Measurements from ENCODE around the gene DACT2.

The DACT2 gene

GRCh38 chr6:168348186-168348585 lies 28.6 kb upstream of the DACT2 start:
- TF ChIP-seq CTCF (IDR thresholded peaks at IDR 0.05; ENCODE audit: low read depth, low read length): no peak
- DNase-seq (ENCODE audit: extremely low read depth, low read depth): no peak

- DNase-seq (ENCODE audit: extremely low read depth, low read depth): no peak
- no peak for TF ChIP-seq CTCF (IDR thresholded peaks at IDR 0.05; ENCODE audit: low read depth, low read length)
Observed at GRCh38 chr6:168347615-168348014, 28.0 kb upstream of the DACT2 start.

- no peak for TF ChIP-seq CTCF (IDR thresholded peaks at IDR 0.05; ENCODE audit: low read depth, low read length)
Observed at GRCh38 chr6:168347053-168347452, 27.5 kb upstream of the DACT2 start.

GRCh38 chr6:168345896-168346754 lies 26.5 kb upstream of the DACT2 start:
- DNase-seq (ENCODE audit: extremely low read depth, low read depth): no peak
- no peak for TF ChIP-seq CTCF (IDR thresholded peaks at IDR 0.05; ENCODE audit: low read depth, low read length)

More at GRCh38 chr6:168347053-168347452, 27.5 kb upstream of the DACT2 start:
- no peak for DNase-seq (ENCODE audit: extremely low read depth, low read depth)

GRCh38 chr6:168345266-168345665 lies 25.7 kb upstream of the DACT2 start:
- TF ChIP-seq CTCF (IDR thresholded peaks at IDR 0.05; ENCODE audit: low read depth, low read length): no peak
- DNase-seq (ENCODE audit: extremely low read depth, low read depth): no peak

GRCh38 chr6:168344338-168344737 lies 24.8 kb upstream of the DACT2 start:
- TF ChIP-seq CTCF (IDR thresholded peaks at IDR 0.05; ENCODE audit: low read depth, low read length): no peak
- no peak for DNase-seq (ENCODE audit: extremely low read depth, low read depth)

- no peak for TF ChIP-seq CTCF (IDR thresholded peaks at IDR 0.05; ENCODE audit: low read depth, low read length)
- DNase-seq (ENCODE audit: extremely low read depth, low read depth): no peak
Observed at GRCh38 chr6:168343239-168344150, 23.9 kb upstream of the DACT2 start.

All from AG09319 (cell line).